Body of pancreas (tissue), 4 donors: ENCODE measurements around the gene TTLL10. TPM values are rescaled to one million over a fixed set of nuclear protein-coding genes. Genes with fewer than 3 reads are reported as not detected.

Experiments
- ATAC-seq: fragments of 150-250 bp; one replicate; pipeline ENCODE4 v1.9.1; 2016
- DNase-seq, 4 donors: peaks; one replicate each; pipeline ENCODE4 v3.0.0-alpha.2; 2019
- H3K27ac ChIP-seq, 4 donors: fragments of 200-600 bp; sonication (generic); 1 replicate in 3 of 4; 2 replicates in 1 of 4; pipeline versions ENCODE4 v1.5.1 to v1.6.1; 2016 to 2019; ENCODE audit warnings: mild to moderate bottlenecking in 1 of 4, mixed read lengths in 1 of 4, moderate library complexity in 1 of 4
- H3K27me3 ChIP-seq, 2 donors: fragments of 200-600 bp; sonication (generic); one replicate each; pipeline ENCODE4 v1.6.0; 2016; ENCODE audit warnings: mild to moderate bottlenecking in 1 of 2
- H3K36me3 ChIP-seq, 2 donors: fragments of 200-600 bp; sonication (generic); replicated peaks in 1 of 2; 2 replicates each; pipeline ENCODE4 v1.5.1; 2016; ENCODE audit warnings: low read depth in 2 of 2; ENCODE audit not compliant: insufficient read depth in 1 of 2
- H3K4me1 ChIP-seq: fragments of 200-600 bp; sonication (generic); one replicate; pipeline ENCODE4 v1.6.0; 2016
- H3K4me3 ChIP-seq, 2 donors: fragments of 200-600 bp; sonication (generic); 1 replicate in 1 of 2; 2 replicates in 1 of 2; pipeline ENCODE4 v1.5.1; 2016 to 2019
- H3K9me3 ChIP-seq, 3 donors: fragments of 200-600 bp; sonication (generic); 1 replicate in 2 of 3; 2 replicates in 1 of 3; pipeline ENCODE4 v1.5.1; 2016
- POLR2A ChIP-seq, 3 donors: fragments of 450-650 bp; IDR thresholded peaks; one replicate each; pipeline ENCODE4 v1.6.1; 2016; ENCODE audit warnings: antibody characterized with exemption in 3 of 3, mild to moderate bottlenecking in 2 of 3
- WGBS, 2 donors: methylation state at CpG; one replicate each; pipeline ENCODE4 v1.1.5; 2017; 5-methylcytosine and 5-hydroxymethylcytosine counted together
- intact Hi-C: fragments of 100-400 bp; cut with DNase I; formaldehyde crosslinking; loops from one replicate; pipeline ENCODE4 v1.15.1; 2023
- total RNA-seq, 2 donors: library from RNA; depleted of rRNA; stranded (reverse); fragments of >200 nt; gene quantifications; one replicate each; pipeline ENCODE4 v1.1.0, GENCODE V29; 2016
- TF ChIP-seq, protein P1 (sequence below), 7 experiments: fragments of 450-650 bp in 4 of 7; fragments of 200-600 bp in 3 of 7; sonication (generic) in 3 of 7; IDR thresholded peaks; one replicate each; pipeline ENCODE4 v1.5.1; 2016 to 2019; ENCODE audit warnings: antibody characterized with exemption in 7 of 7

Gene TTLL10
- total RNA-seq, 2 donors from 2014 or later, result 0.66 to 0.78 TPM

- peaks cover 17% of the 10 kb centered on the region for H3K4me1 ChIP-seq
- peak in 3 of 4 donors; percentile 27 to 58 (median 53) for DNase-seq
- ATAC-seq, result no peak
- peaks cover 0 to 16% of the 10 kb centered on the region in 2 donors for H3K27me3 ChIP-seq
- H3K27ac ChIP-seq, result no peak within 1 kb of the TSS
- WGBS, 2 donors, result 0 to 5% methylated on average over 5 to 47 of the region's 49 CpGs
- intact Hi-C loops, result no loop called here
- H3K4me3 ChIP-seq, result no peak within 1 kb of the TSS
- no peaks in the 10 kb centered on the region for H3K36me3 ChIP-seq
- no peak for TF ChIP-seq POLR2A (IDR thresholded peaks at IDR 0.05)
- TF ChIP-seq, protein P1, sequence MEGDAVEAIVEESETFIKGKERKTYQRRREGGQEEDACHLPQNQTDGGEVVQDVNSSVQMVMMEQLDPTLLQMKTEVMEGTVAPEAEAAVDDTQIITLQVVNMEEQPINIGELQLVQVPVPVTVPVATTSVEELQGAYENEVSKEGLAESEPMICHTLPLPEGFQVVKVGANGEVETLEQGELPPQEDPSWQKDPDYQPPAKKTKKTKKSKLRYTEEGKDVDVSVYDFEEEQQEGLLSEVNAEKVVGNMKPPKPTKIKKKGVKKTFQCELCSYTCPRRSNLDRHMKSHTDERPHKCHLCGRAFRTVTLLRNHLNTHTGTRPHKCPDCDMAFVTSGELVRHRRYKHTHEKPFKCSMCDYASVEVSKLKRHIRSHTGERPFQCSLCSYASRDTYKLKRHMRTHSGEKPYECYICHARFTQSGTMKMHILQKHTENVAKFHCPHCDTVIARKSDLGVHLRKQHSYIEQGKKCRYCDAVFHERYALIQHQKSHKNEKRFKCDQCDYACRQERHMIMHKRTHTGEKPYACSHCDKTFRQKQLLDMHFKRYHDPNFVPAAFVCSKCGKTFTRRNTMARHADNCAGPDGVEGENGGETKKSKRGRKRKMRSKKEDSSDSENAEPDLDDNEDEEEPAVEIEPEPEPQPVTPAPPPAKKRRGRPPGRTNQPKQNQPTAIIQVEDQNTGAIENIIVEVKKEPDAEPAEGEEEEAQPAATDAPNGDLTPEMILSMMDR (IDR thresholded peaks at IDR 0.05), result peak in 1 of 7 experiments; percentile 24
- H3K9me3 ChIP-seq, result no peaks in the 10 kb centered on the region
These were observed 32.8 kb downstream of the TTLL10 start, which contains the start of gene TNFRSF18 for GRCh38 chr1:1206376-1206965. Gene TNFRSF18 (minus strand): TSS chr1:1206592. CDS start chr1:1206571, 21 bp downstream.

GRCh38 chr1:1206966-1207531, 33.4 kb downstream of the TTLL10 start:
- H3K9me3 ChIP-seq, result no peaks in the 10 kb centered on the region
- no peaks in the 10 kb centered on the region for H3K36me3 ChIP-seq
- H3K27ac ChIP-seq, result no peak overlapping the region
- intact Hi-C loops, result no loop called here
- ATAC-seq, result no peak
- no peak for TF ChIP-seq POLR2A (IDR thresholded peaks at IDR 0.05)
- TF ChIP-seq, protein P1 (IDR thresholded peaks at IDR 0.05), result no peak
- H3K4me1 ChIP-seq, result peaks cover 15% of the 10 kb centered on the region
- 34 to 65% methylated on average over 5 to 17 of the region's 19 CpGs for WGBS, 2 donors
- H3K27me3 ChIP-seq, result peaks cover 0 to 15% of the 10 kb centered on the region in 2 donors
- DNase-seq, result no peak
- H3K4me3 ChIP-seq, result no peak overlapping the region

DNA sequence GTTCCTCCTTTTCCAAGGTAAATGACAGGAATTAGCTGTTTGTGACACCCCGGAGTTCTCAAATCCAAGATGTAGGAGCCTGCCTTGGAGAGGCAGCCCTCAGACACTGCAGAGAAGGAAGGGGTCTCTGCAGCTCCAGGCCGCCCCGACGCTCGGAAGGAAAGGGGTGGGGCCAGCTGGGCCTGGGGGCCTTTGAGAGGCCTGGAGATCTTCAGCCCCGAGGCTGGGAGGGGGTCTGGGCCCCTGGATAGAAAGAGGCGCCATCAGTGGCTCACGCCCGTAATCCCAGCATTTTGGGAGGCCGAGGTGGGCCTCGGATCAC, 33.9 kb downstream of the TTLL10 start:
- H3K27me3 ChIP-seq, result peaks cover 0 to 15% of the 10 kb centered on the region in 2 donors
- H3K4me3 ChIP-seq, result no peak overlapping the region
- 51 to 78% methylated on average over 10 to 11 of the region's 11 CpGs for WGBS, 2 donors
- peaks cover 15% of the 10 kb centered on the region for H3K4me1 ChIP-seq
- TF ChIP-seq, protein P1 (IDR thresholded peaks at IDR 0.05), result no peak
- no peak for TF ChIP-seq POLR2A (IDR thresholded peaks at IDR 0.05)
- no peak for ATAC-seq
- H3K9me3 ChIP-seq, result no peaks in the 10 kb centered on the region
- no peak for DNase-seq
- no peaks in the 10 kb centered on the region for H3K36me3 ChIP-seq
- no peak overlapping the region for H3K27ac ChIP-seq
- intact Hi-C loops, result no loop called here

GRCh38 chr1:1208713-1209433, 35.2 kb downstream of the TTLL10 start:
- no peaks in the 10 kb centered on the region for H3K36me3 ChIP-seq
- H3K4me1 ChIP-seq, result peaks cover 15% of the 10 kb centered on the region
- WGBS, 2 donors, result 61 to 72% methylated on average over 31 to 37 of the region's 38 CpGs
- DNase-seq (no peak), ATAC-seq (no peak)
- no peak overlapping the region for H3K27ac ChIP-seq
- no peak for TF ChIP-seq POLR2A (IDR thresholded peaks at IDR 0.05)
- TF ChIP-seq, protein P1 (IDR thresholded peaks at IDR 0.05), result no peak
- no peak overlapping the region for H3K4me3 ChIP-seq
- H3K27me3 ChIP-seq, result peaks cover 0 to 15% of the 10 kb centered on the region in 2 donors
- H3K9me3 ChIP-seq, result no peaks in the 10 kb centered on the region
- intact Hi-C loops, result no loop called here
